HCT116 (cell line): ENCODE measurements around the gene MAST4. TPM values are rescaled to one million over a fixed set of nuclear protein-coding genes. Genes with fewer than 3 reads are reported as not detected.

Experiments
- ATAC-seq: fragments of 200-7000 bp; cut with Tn5 transposase; 2 replicates; pipeline ENCODE4 v1.9.1; 2020; ENCODE audit warnings: mild to moderate bottlenecking, moderate library complexity
- BruUV-seq: library from RNA; stranded (reverse); fragments of 400-500 nt; replicated peaks from 2 replicates; lab custom pipeline; 2021; lab: Mats Ljungman, UMichigan
- CTCF ChIA-PET: fragments of 300-600 bp; sonication (Branson Sonifier 250); formaldehyde crosslinking; loops from one replicate; lab custom pipeline; 2021; ENCODE audit warnings: antibody characterized with exemption; lab: Charles Lee
- POLR2A ChIA-PET: fragments of 300-600, 350-600 bp; sonication (Branson Sonifier 250); formaldehyde crosslinking; loops from one replicate; lab custom pipeline; 2021; ENCODE audit warnings: antibody characterized with exemption; lab: Charles Lee
- RAD21 ChIA-PET, 2 experiments: fragments of 300-600 bp; sonication (Branson Sonifier 250); formaldehyde crosslinking; loops; one replicate each; lab custom pipeline; 2023; ENCODE audit warnings: low total read pairs in 2 of 2; ENCODE audit not compliant: uncharacterized antibody in 2 of 2, unreplicated experiment in 2 of 2, low non-redundant PET in 1 of 2; lab: Charles Lee
- DNase-seq: peaks from one replicate; pipeline ENCODE4 v3.0.0-alpha.2; 2010; ENCODE audit warnings: low read depth, low spot score
- H2AFZ ChIP-seq: fragments of 200-600 bp; shearing (Covaris generic), sonication (generic); 2 replicates; pipeline ENCODE4 v1.6.1; 2017; ENCODE audit warnings: low read depth, mixed run types, mixed read lengths, antibody characterized with exemption, low read length; ENCODE audit not compliant: poor library complexity, severe bottlenecking
- H3K27ac ChIP-seq: 2 replicates; pipeline ENCODE4 v1.5.1; 2012; ENCODE audit warnings: low read depth, low read length
- H3K27me3 ChIP-seq: fragments of 200-600 bp; sonication (generic); 2 replicates; pipeline ENCODE4 v1.6.1; 2016; ENCODE audit warnings: mixed run types, low read length, mixed read lengths; ENCODE audit not compliant: insufficient read depth
- H3K36me3 ChIP-seq, 2 experiments: fragments of 200-500 bp in 1 of 2; fragments of 200-600 bp in 1 of 2; sonication (Bioruptor generic) in 1 of 2; sonication (generic) in 1 of 2; 2 replicates each; pipeline versions ENCODE4 v1.5.1 to v1.6.1; 2014 to 2016; ENCODE audit warnings: low read length in 2 of 2, inconsistent platforms in 1 of 2, mixed read lengths in 1 of 2, mixed run types in 1 of 2; ENCODE audit not compliant: insufficient read depth in 2 of 2, control insufficient read depth in 1 of 2
- H3K4me1 ChIP-seq, 2 experiments: fragments of 200-600 bp in 1 of 2; sonication (generic) in 1 of 2; 2 replicates each; pipeline versions ENCODE4 v1.5.1 to v1.6.1; 2012 to 2017; ENCODE audit warnings: low read length in 2 of 2, inconsistent platforms in 1 of 2, mild to moderate bottlenecking in 1 of 2, mixed read lengths in 1 of 2, mixed run types in 1 of 2, moderate library complexity in 1 of 2; ENCODE audit not compliant: insufficient read depth in 2 of 2, control insufficient read depth in 1 of 2
- H3K4me2 ChIP-seq: fragments of 200-600 bp; sonication (generic); 2 replicates; pipeline ENCODE4 v1.6.1; 2017; ENCODE audit warnings: mixed run types, low read length, mixed read lengths
- H3K4me3 ChIP-seq, 2 experiments: fragments of 200-600 bp in 1 of 2; sonication (generic) in 1 of 2; replicated peaks in 1 of 2; 2 replicates each; pipeline ENCODE4 v1.5.1; 2011 to 2016; ENCODE audit warnings: low read length in 2 of 2, control low read depth in 1 of 2, low read depth in 1 of 2, mild to moderate bottlenecking in 1 of 2, mixed read lengths in 1 of 2, mixed run types in 1 of 2
- H3K79me2 ChIP-seq: fragments of 200-600 bp; sonication (generic); 2 replicates; pipeline ENCODE4 v1.6.1; 2017; ENCODE audit warnings: mild to moderate bottlenecking, mixed run types, low read length, moderate library complexity, mixed read lengths; ENCODE audit not compliant: insufficient read depth
- H3K9ac ChIP-seq: fragments of 200-600 bp; sonication (generic); 2 replicates; pipeline ENCODE4 v1.6.1; 2016; ENCODE audit warnings: low read length, mixed read lengths
- H3K9me2 ChIP-seq: fragments of 200-600 bp; sonication (generic), shearing (Covaris generic); 2 replicates; pipeline ENCODE4 v1.6.1; 2017; ENCODE audit warnings: mixed run types, mild to moderate bottlenecking, moderate library complexity; ENCODE audit not compliant: insufficient read depth
- H3K9me3 ChIP-seq, 2 experiments: fragments of 200-500 bp in 1 of 2; fragments of 200-600 bp in 1 of 2; sonication (Bioruptor generic) in 1 of 2; sonication (generic) in 1 of 2; 2 replicates each; pipeline ENCODE4 v1.6.1; 2014 to 2017; ENCODE audit warnings: low read length in 2 of 2, mixed read lengths in 2 of 2, inconsistent platforms in 1 of 2, low read depth in 1 of 2, mild to moderate bottlenecking in 1 of 2, mixed run types in 1 of 2, moderate library complexity in 1 of 2; ENCODE audit not compliant: control insufficient read depth in 1 of 2, insufficient read depth in 1 of 2
- H4K20me1 ChIP-seq: fragments of 200-600 bp; sonication (generic), shearing (Covaris generic); 2 replicates; pipeline ENCODE4 v1.6.1; 2017; ENCODE audit warnings: mixed run types, mild to moderate bottlenecking, moderate library complexity; ENCODE audit not compliant: insufficient read depth
- ATF3 ChIP-seq: IDR thresholded peaks from 2 replicates; pipeline ENCODE4 v1.6.1; 2012
- CBX3 ChIP-seq: IDR thresholded peaks from 2 replicates; pipeline ENCODE4 v1.6.1; 2012; ENCODE audit warnings: low read depth
- CTCF ChIP-seq, 3 experiments: fragments of 200-600 bp in 1 of 3; sonication (generic) in 1 of 3; IDR thresholded peaks in 2 of 3; conservative IDR thresholded peaks in 1 of 3; 2 replicates each; pipeline ENCODE4 v1.5.1; 2012 to 2017; ENCODE audit warnings: low read depth in 2 of 3, low read length in 2 of 3, antibody characterized with exemption in 1 of 3, borderline replicate concordance in 1 of 3, control low read depth in 1 of 3, mild to moderate bottlenecking in 1 of 3, mixed read lengths in 1 of 3, mixed run types in 1 of 3, moderate library complexity in 1 of 3; ENCODE audit not compliant: insufficient read depth in 1 of 3
- EGR1 ChIP-seq: IDR thresholded peaks from 2 replicates; pipeline ENCODE4 v1.6.1; 2012; ENCODE audit warnings: low read depth
- ELF1 ChIP-seq: IDR thresholded peaks from 2 replicates; pipeline ENCODE4 v1.6.1; 2012; ENCODE audit warnings: low read depth, borderline replicate concordance
- EZH2 ChIP-seq: fragments of 200-600 bp; sonication (generic); IDR thresholded peaks from 2 replicates; pipeline ENCODE4 v1.6.1; 2017; ENCODE audit warnings: antibody characterized with exemption, mixed run types
- EZH2phosphoT487 ChIP-seq: fragments of 200-600 bp; IDR thresholded peaks from 2 replicates; pipeline ENCODE4 v1.6.1; 2018; ENCODE audit warnings: antibody characterized with exemption, borderline replicate concordance
- FOSL1 ChIP-seq: IDR thresholded peaks from 2 replicates; pipeline ENCODE4 v1.6.1; 2012; ENCODE audit warnings: low read depth
- JUND ChIP-seq: IDR thresholded peaks from 2 replicates; pipeline ENCODE4 v1.6.1; 2012
- POLR2A ChIP-seq: IDR thresholded peaks from 2 replicates; pipeline ENCODE4 v1.7.0; 2011; ENCODE audit warnings: borderline replicate concordance; ENCODE audit not compliant: insufficient read depth, insufficient read length; ENCODE audit errors: extremely low read depth
- RAD21 ChIP-seq: IDR thresholded peaks from 2 replicates; pipeline ENCODE4 v1.6.1; 2012; ENCODE audit warnings: low read depth, mild to moderate bottlenecking
- SIN3A ChIP-seq: IDR thresholded peaks from 2 replicates; pipeline ENCODE4 v1.6.1; 2012; ENCODE audit warnings: low read depth
- SP1 ChIP-seq: IDR thresholded peaks from 2 replicates; pipeline ENCODE4 v1.6.1; 2012; ENCODE audit warnings: low read depth
- YY1 ChIP-seq: IDR thresholded peaks from 2 replicates; pipeline ENCODE4 v1.6.1; 2011; ENCODE audit warnings: low read length, low read depth, moderate library complexity, mild to moderate bottlenecking; ENCODE audit not compliant: insufficient replicate concordance; ENCODE audit errors: extremely low read depth
- ZBTB33 ChIP-seq: IDR thresholded peaks from 2 replicates; pipeline ENCODE4 v1.6.1; 2011; ENCODE audit warnings: mild to moderate bottlenecking, low read length, moderate library complexity; ENCODE audit not compliant: insufficient replicate concordance; ENCODE audit errors: extremely low read depth
- ZNF274 ChIP-seq: fragments of 200-500 bp; sonication (Bioruptor generic); IDR thresholded peaks from 2 replicates; pipeline ENCODE4 v1.6.1; 2014; ENCODE audit warnings: mild to moderate bottlenecking, low read depth, low read length, inconsistent platforms
- intact Hi-C: fragments of 100-400 bp; cut with micrococcal nuclease; formaldehyde crosslinking; loops from 2 replicates; pipeline ENCODE4 v1.10.0; 2022
- total RNA-seq: library from RNA; stranded (reverse); gene quantifications from one replicate; pipeline ENCODE4 v1.2.1, GENCODE V29; 2021; ENCODE audit not compliant: unreplicated experiment
- TF ChIP-seq, protein P1 (sequence below): IDR thresholded peaks from 2 replicates; pipeline ENCODE4 v1.6.1; 2012

Gene MAST4
- total RNA-seq, 1 experiment from 2014 or later: 1.1 TPM

- TF ChIP-seq EZH2: no peak
- TF ChIP-seq ZBTB33: no peak
- no peak for TF ChIP-seq CBX3
- TF ChIP-seq JUND: no peak
- TF ChIP-seq SP1: no peak
- TF ChIP-seq ATF3: no peak
- no peak for TF ChIP-seq SIN3A
- no peak for TF ChIP-seq EGR1
- TF ChIP-seq POLR2A: no peak
- no peak for TF ChIP-seq EZH2phosphoT487
- no peak for TF ChIP-seq ELF1
- no peak for TF ChIP-seq YY1
- TF ChIP-seq FOSL1: no peak
- TF ChIP-seq RAD21: no peak
- TF ChIP-seq ZNF274: no peak
- TF ChIP-seq CTCF (IDR thresholded peaks at IDR 0.05 in 2 of 3, conservative IDR thresholded peaks at IDR 0.05 in 1 of 3; ENCODE audit: borderline replicate concordance in 1 of 3, insufficient read depth in 1 of 3, low read depth in 2 of 3, low read length in 2 of 3): no peak
- TF ChIP-seq, protein P1, sequence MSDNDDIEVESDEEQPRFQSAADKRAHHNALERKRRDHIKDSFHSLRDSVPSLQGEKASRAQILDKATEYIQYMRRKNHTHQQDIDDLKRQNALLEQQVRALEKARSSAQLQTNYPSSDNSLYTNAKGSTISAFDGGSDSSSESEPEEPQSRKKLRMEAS: no peak
- ChIA-PET RAD21 (no interaction called here), POLR2A (no interaction called here), CTCF (no interaction called here)
- Histone ChIP-seq H3K9ac (no peak overlapping the region), H3K4me3 (no peak overlapping the region), H2AFZ (no peak overlapping the region), H3K27ac (no peak overlapping the region), H4K20me1 (no peaks in the 10 kb centered on the region), H3K79me2 (no peaks in the 10 kb centered on the region), H3K9me3 (no peaks in the 10 kb centered on the region), H3K36me3 (no peaks in the 10 kb centered on the region), H3K4me1 (no peaks in the 10 kb centered on the region), H3K27me3 (peaks cover 44% of the 10 kb centered on the region), H3K4me2 (no peak overlapping the region), H3K9me2 (no peaks in the 10 kb centered on the region)
- intact Hi-C loops: no loop called here
- no peak for DNase-seq
- no peak for ATAC-seq
- BruUV-seq: no TSS peak
Observed at GRCh38 chr5:67035098-67035740, 439.0 kb downstream of the MAST4 start.
